SKM-1 treated with dmso at 0.1 percent for 144 hours (cell line): ENCODE measurements around the gene POLA2.
"Not testable (repeated sequence)": the region's sequence is repeated elsewhere in the genome, so short reads cannot be mapped to it uniquely, and the experiment has no call there.

Source experiments
- DNase-seq: peaks from one replicate; lab custom pipeline; 2025; ENCODE audit not compliant: unreplicated experiment; lab: John Stamatoyannopoulos, UW

The POLA2 gene

DNA sequence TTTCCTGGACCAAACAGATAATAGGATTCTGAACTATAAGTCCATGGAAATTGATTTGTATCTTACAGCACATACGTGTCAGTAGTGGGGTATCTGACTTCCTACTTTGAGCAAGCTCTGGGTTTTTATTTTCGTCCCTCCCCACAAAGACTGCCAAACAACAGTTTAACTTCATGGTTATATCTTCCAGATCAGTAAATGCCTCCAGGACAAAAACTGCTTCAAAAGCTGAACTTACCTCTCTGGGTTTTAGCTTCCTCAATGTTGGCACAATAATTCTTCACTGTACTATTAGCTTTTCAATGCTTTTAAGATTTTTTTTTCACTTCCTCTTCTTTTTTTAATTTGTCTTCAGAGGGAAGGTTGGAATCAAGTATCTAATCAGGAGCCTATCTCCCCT is 67.7 kb downstream of the POLA2 start:
- no peak for DNase-seq

DNA sequence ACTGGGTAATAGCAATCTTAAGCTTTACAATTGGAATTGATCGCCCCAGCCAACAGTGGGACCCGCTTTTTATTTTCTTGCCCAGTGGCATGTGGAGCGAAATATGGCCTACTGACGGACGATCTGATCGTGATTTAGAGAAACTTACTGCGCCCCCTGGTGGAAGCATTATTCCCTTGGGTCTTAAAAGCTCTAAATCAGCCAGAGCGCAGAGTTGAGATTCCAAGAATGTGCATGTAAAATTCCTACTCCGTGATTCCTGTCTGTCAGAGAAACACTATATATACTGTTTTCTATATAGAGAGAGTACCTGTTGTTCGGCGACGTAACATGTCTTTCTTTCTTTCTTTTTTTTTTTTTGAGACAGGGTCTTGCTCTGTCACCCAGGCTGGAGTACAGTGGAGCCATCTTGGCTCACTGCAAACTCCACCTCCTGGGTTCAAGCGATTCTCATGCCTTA is 68.2 kb downstream of the POLA2 start:
- peak; percentile 55 for DNase-seq

DNA sequence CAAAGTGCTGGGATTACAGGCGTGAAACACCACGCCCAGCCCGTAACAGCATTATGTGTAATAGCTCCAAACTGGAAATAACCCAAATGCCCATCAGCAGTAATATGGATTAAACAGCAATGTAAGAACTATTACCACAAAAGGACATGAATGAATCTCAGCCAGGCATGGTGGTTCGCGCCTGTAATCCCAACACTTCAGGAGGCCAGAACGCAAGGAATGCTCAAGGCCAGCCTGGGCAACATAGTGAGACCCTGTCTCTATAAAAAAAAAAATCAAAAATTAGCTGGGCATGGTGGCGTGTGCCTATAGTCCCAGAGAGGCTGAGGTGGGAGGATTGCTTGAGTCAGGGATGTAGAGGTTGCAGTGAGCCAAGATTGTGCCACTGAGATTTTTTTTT is 68.8 kb downstream of the POLA2 start:
- DNase-seq: no peak

DNA sequence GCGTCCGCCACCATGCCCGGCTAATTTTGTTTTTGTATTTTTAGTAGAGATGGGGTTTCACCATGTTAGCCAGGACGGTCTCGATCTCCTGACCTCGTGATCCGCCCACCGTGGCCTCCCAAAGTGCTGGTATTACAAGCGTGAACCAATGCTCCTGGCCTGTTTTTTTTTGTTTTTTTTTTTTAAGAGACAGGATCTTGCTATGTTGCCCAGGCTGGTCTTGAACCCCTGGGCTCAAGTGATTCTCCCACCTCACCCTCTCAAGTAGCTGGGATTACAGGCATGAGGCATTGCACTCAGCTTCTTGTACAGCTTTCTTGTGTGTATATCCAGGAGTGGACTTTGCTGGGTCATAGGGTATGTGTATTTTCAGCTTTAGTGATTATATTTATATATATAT is 70.8 kb downstream of the POLA2 start:
- DNase-seq: not testable (repeated sequence)

DNA sequence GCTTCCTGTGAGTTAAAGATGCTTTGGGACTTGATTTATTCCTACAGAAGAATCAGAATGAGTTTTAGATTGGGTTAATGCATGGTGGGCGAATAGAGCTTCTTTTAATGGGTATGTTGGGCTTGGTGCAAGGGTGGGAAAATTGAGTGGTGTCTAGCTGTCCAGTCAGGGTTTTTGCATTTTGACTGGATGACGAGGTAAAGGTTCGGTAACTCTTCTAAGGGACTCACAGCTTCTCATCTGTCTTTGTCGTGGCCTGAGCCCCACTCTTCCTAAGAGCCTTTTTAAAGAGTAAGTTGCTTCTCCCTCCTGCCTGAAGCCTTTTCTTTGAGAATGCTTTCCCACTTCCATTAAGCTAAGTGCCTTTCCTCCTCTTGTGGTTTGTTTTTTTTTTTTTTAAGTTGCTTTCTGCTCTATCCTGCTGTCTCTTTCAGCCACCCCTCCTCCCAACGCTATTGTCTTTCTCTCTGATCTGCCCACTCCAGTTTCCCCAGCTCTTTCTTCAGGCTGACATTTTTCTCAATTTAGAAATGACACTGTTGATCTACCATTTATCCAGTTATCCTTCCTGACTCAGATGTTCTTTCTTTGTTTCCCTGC is 73.0 kb downstream of the POLA2 start:
- no peak for DNase-seq

DNA sequence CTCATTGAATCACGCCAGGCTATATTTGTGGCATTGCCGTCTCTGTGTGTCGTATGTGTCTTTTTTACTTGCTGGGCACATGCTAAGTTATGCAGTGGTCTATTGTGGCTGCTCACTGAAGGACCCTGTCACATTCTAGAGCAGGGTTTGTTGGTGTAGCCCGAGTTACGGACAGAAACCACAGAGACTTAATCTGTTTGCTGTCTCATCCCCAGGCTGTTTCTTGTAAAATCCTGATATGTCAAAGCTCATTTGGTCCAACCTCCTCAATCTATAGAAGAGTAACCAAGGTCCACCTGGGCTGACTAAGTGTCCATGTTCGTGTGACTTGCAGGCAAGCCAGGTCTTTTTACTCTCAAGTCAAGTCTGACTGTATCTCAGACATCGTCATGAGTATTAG is 76.9 kb downstream of the POLA2 start:
- no peak for DNase-seq

DNA sequence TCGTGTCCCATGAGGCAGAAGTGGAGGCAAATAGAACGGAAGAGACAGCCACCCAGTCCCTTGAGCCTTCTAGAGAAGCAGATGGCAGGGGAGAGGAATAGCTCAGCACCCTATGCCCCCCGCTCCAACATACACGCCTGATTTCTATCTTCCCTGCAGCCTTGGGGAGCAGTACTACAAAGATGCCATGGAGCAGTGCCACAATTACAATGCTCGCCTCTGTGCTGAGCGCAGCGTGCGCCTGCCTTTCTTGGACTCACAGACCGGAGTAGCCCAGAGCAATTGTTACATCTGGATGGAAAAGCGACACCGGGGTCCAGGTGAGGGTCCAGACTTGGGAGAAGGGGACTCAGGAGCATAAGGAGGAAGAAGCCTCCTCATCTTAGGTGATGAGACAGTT is 78.5 kb downstream of the POLA2 start:
- DNase-seq: no peak

DNA sequence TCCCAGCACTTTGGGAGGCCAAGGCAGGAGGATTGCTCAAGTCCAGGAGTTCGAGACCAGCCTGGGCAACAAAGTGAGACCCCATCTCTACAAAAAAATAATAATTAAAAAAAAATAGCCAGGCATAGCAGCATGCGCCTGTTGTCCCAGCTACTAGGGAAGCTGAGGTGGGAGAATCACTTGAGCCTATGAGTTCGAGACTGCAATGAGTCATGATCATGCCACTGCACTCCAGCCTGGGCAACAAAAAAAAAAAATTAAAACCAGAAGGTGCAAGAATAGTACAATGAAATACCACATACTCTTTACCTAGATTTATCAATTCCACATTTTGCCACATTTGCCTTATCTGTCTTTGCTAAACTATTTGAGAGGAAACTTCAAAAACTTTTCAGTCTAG is 80.1 kb downstream of the POLA2 start:
- DNase-seq: no peak
